Breast epithelium (tissue), 3 donors: Measurements from ENCODE around the gene TAS2R5.
"Not testable (repeated sequence)": the region's sequence is repeated elsewhere in the genome, so short reads cannot be mapped to it uniquely, and the experiment has no call there.

Experiments
- CTCF ChIP-seq, 3 donors: fragments of 450-650 bp; IDR thresholded peaks; one replicate each; pipeline ENCODE4 v1.5.1; 2016 to 2017; ENCODE audit warnings: antibody characterized with exemption in 3 of 3, mild to moderate bottlenecking in 3 of 3, moderate library complexity in 3 of 3
- POLR2A ChIP-seq: fragments of 450-650 bp; IDR thresholded peaks from one replicate; pipeline ENCODE4 v1.6.1; 2016; ENCODE audit warnings: antibody characterized with exemption, mild to moderate bottlenecking, moderate library complexity
- POLR2AphosphoS5 ChIP-seq, 3 donors: sonication (generic); formaldehyde crosslinking; IDR thresholded peaks; one replicate each; pipeline ENCODE4 v1.6.1; 2017; ENCODE audit warnings: antibody characterized with exemption in 3 of 3

GRCh38 chr7:141751904-141752303 lies 38.1 kb upstream of the TAS2R5 start:
- not testable (repeated sequence) for TF ChIP-seq CTCF (IDR thresholded peaks at IDR 0.05); POLR2A; POLR2AphosphoS5 (IDR thresholded peaks at IDR 0.05)
